ENCODE data around the gene KHDC4.
"Not testable (repeated sequence)": the region's sequence is repeated elsewhere in the genome, so short reads cannot be mapped to it uniquely, and the experiment has no call there.

The KHDC4 gene

GRCh38 chr1:155940482-155940992, 6.3 kb upstream of the KHDC4 start:
- Mint-ChIP-seq H3K4me1 (ENCODE audit: low read depth) (peaks cover 82% of the 10 kb centered on the region), H3K27ac (peak overlapping the region; percentile 80), H3K36me3 (ENCODE audit: low read depth) (peaks cover 6% of the 10 kb centered on the region), H3K9me3 (no peaks in the 10 kb centered on the region), H3K4me3 (peak overlapping the region; percentile 1), H3K27me3 (no peaks in the 10 kb centered on the region)

DNA sequence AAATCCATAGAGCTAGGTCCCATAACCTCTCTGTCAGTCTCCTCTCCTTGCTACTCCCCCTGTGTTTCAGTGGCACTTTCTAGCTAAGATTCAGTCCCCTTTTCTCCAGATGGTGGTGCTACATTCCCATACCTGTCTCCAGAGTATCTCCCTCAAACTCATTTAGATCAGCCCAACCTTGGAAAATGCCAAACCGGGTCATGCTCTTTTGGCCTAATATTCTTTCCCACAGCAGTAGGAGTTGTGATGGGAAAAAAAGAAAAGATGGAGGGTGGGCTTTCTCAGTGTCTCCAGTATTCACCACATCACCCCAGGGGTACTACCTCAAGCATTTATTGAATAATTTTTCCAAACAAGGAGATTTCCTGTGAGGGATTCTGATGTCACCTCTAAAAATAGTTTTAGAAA, 4.0 kb upstream of the KHDC4 start:
- H3K27me3 Mint-ChIP-seq: no peaks in the 10 kb centered on the region
- H3K4me1 Mint-ChIP-seq (ENCODE audit: low read depth): peaks cover 63% of the 10 kb centered on the region
- H3K27ac Mint-ChIP-seq: peak overlapping the region; percentile 16
- H3K36me3 Mint-ChIP-seq (ENCODE audit: low read depth): no peaks in the 10 kb centered on the region
- no peak overlapping the region for H3K4me3 Mint-ChIP-seq
- no peaks in the 10 kb centered on the region for H3K9me3 Mint-ChIP-seq

DNA sequence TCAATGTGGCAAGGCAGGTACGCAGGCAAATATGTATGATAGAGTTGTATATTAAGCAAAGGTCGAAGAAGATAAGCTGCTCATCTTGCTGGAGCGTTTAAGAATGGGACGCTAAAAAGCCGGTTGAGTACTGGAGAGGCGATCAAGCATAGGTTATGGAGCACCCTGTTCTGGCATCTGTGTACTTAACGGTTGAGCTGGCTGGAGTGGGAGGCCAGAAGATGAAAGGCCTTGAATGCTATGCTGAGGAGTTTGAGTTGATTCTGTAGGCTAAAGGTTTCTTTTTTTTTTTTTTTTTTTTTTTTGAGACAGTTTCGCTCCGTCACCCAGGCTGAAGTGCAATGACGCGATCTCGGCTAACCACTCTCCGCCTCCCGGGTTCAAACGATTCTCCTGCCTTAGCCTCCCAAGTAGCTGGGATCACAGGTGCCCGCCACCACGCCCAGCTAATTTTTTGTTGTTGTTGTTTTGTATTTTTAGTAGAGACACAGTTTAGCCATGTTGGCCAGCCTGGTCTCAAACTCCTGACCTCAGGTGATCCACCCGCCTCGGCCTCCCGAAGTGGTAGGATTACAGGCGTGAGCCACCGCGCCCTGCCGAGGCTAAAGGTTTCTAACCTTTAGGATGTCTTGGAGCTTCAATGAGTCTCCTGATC, 850 bp upstream of the KHDC4 start:
- Mint-ChIP-seq H3K4me1 (ENCODE audit: low read depth) (peaks cover 63% of the 10 kb centered on the region), H3K27me3 (no peaks in the 10 kb centered on the region), H3K36me3 (ENCODE audit: low read depth) (peaks cover 21% of the 10 kb centered on the region), H3K27ac (no peak overlapping the region), H3K9me3 (no peaks in the 10 kb centered on the region), H3K4me3 (no peak overlapping the region)

DNA sequence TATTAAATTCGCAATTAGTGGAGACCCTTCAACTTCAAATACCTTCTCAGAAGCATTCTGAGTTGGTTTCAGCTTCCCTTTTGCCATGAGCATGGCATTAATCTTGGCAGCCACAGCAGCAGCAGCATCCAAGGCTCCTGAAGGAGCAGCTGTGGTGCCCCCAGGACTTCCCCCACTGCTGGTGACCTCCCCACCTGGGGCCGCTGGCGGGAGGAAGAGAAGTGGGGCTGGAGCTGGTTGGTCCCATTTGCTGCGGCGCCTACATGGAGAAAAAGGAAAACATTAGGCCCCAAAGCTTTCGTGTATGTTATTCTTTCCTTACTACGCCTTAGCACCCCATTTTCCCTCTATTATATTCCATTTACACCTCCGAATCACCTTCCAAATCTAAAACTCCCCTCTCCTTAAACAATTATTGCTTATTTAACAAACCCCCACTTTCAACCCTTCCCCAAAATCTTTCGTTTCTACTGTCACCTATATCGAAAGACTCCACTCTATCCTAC, 569 bp downstream of the KHDC4 start:
- Mint-ChIP-seq H3K27ac (no peak overlapping the region), H3K36me3 (ENCODE audit: low read depth) (peaks cover 32% of the 10 kb centered on the region), H3K9me3 (no peaks in the 10 kb centered on the region), H3K4me3 (no peak overlapping the region), H3K4me1 (ENCODE audit: low read depth) (peaks cover 59% of the 10 kb centered on the region), H3K27me3 (no peaks in the 10 kb centered on the region)

DNA sequence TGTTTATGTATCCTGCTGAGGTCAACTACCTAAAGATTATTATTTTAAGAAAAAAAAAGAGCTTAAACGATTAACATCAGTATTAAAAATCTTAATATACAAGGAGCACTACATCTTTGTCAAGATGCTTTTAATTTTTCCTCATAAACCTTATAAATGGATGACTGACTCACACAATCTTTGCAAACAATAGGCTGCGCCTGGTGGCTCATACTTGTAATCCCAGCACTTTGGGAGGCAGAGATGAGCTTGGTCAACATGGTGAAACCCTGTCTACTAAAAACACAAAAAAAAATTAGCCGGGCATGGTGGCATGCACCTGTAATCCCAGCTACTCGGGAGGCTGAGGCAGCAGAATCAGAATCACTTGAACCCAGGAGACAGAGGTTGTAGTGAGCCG, 1.7 kb downstream of the KHDC4 start:
- peak overlapping the region; percentile 45 for H3K27ac Mint-ChIP-seq
- H3K4me3 Mint-ChIP-seq: no peak overlapping the region
- H3K9me3 Mint-ChIP-seq: no peaks in the 10 kb centered on the region
- no peaks in the 10 kb centered on the region for H3K27me3 Mint-ChIP-seq
- H3K36me3 Mint-ChIP-seq (ENCODE audit: low read depth): peaks cover 41% of the 10 kb centered on the region
- peaks cover 48% of the 10 kb centered on the region for H3K4me1 Mint-ChIP-seq (ENCODE audit: low read depth)

DNA sequence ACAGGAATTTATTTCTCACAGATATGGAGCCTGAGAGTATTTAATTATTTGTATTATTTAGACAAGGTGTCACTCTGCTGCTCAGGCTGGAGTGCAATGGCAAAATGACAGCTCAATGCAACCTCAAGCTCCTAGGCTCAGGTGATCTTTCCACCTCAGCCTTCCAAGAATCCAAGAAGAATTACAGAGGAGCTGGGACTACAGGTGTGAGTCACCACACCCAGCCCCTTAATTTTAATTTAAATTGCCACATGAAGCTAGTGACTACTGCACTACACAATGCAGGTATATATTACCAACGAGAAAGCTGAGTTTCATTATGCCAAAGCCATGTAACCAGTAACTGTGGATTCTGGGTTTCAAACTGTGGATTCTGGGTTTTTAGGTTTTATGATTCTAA, 2.1 kb downstream of the KHDC4 start:
- H3K4me3 Mint-ChIP-seq: no peak overlapping the region

GRCh38 chr1:155931332-155932038, 2.7 kb downstream of the KHDC4 start:
- peaks cover 51% of the 10 kb centered on the region for H3K36me3 Mint-ChIP-seq (ENCODE audit: low read depth)

More for the DNA sequence above, 2.1 kb downstream of the KHDC4 start:
- Mint-ChIP-seq H3K27ac (no peak overlapping the region), H3K27me3 (no peaks in the 10 kb centered on the region), H3K9me3 (no peaks in the 10 kb centered on the region), H3K4me1 (ENCODE audit: low read depth) (peaks cover 48% of the 10 kb centered on the region), H3K36me3 (ENCODE audit: low read depth) (peaks cover 45% of the 10 kb centered on the region)

GRCh38 chr1:155930725-155931124, 3.5 kb downstream of the KHDC4 start:
- not testable (repeated sequence) for H3K4me3 Mint-ChIP-seq, H3K9me3 Mint-ChIP-seq, H3K27me3 Mint-ChIP-seq
- H3K27ac Mint-ChIP-seq: peak overlapping the region; percentile 78
- H3K36me3 Mint-ChIP-seq (ENCODE audit: low read depth): peaks cover 58% of the 10 kb centered on the region
- peaks cover 42% of the 10 kb centered on the region for H3K4me1 Mint-ChIP-seq (ENCODE audit: low read depth)

More at GRCh38 chr1:155931332-155932038, 2.7 kb downstream of the KHDC4 start:
- H3K4me3 Mint-ChIP-seq: no peak overlapping the region
- no peaks in the 10 kb centered on the region for H3K9me3 Mint-ChIP-seq
- H3K4me1 Mint-ChIP-seq (ENCODE audit: low read depth): peaks cover 48% of the 10 kb centered on the region
- no peaks in the 10 kb centered on the region for H3K27me3 Mint-ChIP-seq
- H3K27ac Mint-ChIP-seq: peak overlapping the region; percentile 78

DNA sequence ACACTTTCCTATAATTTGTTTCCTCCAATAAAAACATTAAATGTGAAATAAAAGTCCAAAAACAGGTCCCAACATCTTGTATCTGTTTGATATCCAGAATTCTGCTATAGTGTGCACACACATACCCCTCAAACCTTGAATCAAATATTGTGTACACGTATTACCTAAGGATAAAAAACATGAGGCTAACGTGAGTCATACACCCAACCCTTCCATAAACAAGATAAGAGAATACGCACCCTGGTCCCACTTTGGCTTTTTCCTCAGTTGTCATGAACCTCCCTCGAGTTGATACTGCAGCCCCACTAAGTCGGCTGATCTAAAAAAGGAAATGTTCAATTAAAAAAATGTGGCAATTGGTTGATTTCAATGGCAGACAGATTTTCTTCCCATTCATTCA, 5.2 kb downstream of the KHDC4 start:
- peaks cover 42% of the 10 kb centered on the region for H3K4me1 Mint-ChIP-seq (ENCODE audit: low read depth)
- H3K27me3 Mint-ChIP-seq: no peaks in the 10 kb centered on the region
- no peak overlapping the region for H3K4me3 Mint-ChIP-seq
- H3K9me3 Mint-ChIP-seq: no peaks in the 10 kb centered on the region
- peaks cover 70% of the 10 kb centered on the region for H3K36me3 Mint-ChIP-seq (ENCODE audit: low read depth)
- no peak overlapping the region for H3K27ac Mint-ChIP-seq

DNA sequence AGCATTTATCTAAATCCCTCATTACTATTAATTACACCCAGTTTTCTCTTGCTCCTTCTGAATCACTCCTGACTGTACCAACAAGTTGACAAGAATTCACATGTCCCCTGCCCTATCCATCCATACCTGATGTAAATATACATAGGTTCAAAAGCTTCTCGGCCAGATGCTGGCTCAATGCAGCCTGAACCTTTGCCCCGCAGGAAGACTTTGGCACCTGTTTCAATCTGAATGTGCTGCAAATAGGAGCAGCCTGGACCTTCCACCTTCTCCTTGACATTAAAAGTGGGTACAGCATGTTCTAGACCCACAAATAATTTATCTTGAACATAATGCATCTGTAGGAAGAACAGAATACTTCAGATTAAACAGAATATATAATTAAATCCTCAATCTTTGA, 8.7 kb downstream of the KHDC4 start:
- Mint-ChIP-seq H3K27ac (no peak overlapping the region), H3K27me3 (no peaks in the 10 kb centered on the region), H3K4me3 (no peak overlapping the region), H3K9me3 (no peaks in the 10 kb centered on the region), H3K36me3 (ENCODE audit: low read depth) (peaks cover 84% of the 10 kb centered on the region), H3K4me1 (ENCODE audit: low read depth) (peaks cover 12% of the 10 kb centered on the region)

DNA sequence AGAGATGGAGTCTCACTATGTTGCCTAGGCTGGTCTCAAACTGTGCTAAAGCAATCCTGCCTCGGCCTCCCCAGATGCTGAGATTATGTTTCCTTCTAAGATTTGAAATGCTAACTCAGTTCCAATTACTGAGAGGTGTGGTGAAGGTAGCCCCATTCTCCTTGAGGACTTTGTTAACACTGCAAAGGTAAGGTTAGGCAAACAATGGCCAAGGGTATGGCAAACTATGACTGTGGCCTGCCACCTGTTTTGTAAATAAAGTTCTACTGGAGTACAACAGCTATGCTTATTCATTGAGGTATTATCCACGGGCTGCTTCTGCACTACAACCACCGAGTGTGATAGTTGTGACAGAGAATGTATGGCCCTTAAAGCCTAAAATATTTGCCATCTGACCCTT, 13.5 kb downstream of the KHDC4 start:
- H3K4me1 Mint-ChIP-seq (ENCODE audit: low read depth): no peaks in the 10 kb centered on the region
- H3K27ac Mint-ChIP-seq: no peak overlapping the region
- peaks cover 79% of the 10 kb centered on the region for H3K36me3 Mint-ChIP-seq (ENCODE audit: low read depth)
- no peaks in the 10 kb centered on the region for H3K27me3 Mint-ChIP-seq
- H3K9me3 Mint-ChIP-seq: no peaks in the 10 kb centered on the region
- no peak overlapping the region for H3K4me3 Mint-ChIP-seq

DNA sequence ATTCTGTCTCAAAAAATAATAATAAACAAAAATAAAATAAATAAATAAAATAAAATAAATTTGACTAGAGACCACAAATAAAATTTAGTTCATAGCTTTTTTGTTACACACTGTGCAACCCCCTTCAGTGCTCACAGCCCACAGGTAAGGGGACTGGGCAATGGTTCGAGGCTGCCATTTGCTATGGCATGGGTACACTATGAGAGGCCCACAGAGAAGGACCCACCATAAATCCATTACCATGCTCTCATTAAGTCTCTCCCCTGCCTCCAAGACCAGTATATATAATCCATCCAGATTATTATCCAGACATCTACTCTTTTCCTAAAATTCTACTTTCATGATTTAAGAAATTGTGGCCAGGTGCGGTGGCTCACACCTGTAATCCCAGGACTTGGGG, 14.4 kb downstream of the KHDC4 start:
- no peak overlapping the region for H3K4me3 Mint-ChIP-seq
- H3K4me1 Mint-ChIP-seq (ENCODE audit: low read depth): no peaks in the 10 kb centered on the region
- no peak overlapping the region for H3K27ac Mint-ChIP-seq
- no peaks in the 10 kb centered on the region for H3K27me3 Mint-ChIP-seq
- H3K36me3 Mint-ChIP-seq (ENCODE audit: low read depth): peaks cover 79% of the 10 kb centered on the region
- no peaks in the 10 kb centered on the region for H3K9me3 Mint-ChIP-seq

DNA sequence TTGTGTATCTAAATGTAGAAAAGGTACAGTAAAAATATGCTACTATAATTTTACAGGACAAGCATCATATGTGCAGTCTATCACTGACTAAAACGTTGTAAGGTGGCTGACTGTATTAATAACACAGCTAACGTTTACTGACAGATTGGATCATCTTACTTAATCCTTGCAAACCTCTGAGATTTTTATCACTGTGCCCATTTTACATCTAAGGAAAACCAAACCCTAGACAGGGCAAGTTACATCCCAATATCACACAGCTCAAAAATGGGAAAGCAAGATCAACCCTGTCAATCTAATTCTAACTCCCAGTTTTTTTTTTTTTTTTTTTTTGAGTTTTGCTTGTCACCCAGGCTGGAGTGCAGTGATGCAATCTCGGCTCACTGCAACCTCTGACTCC, 15.6 kb downstream of the KHDC4 start:
- Mint-ChIP-seq H3K36me3 (ENCODE audit: low read depth) (peaks cover 80% of the 10 kb centered on the region), H3K27ac (no peak overlapping the region), H3K4me3 (no peak overlapping the region), H3K4me1 (ENCODE audit: low read depth) (no peaks in the 10 kb centered on the region), H3K27me3 (no peaks in the 10 kb centered on the region), H3K9me3 (no peaks in the 10 kb centered on the region)

DNA sequence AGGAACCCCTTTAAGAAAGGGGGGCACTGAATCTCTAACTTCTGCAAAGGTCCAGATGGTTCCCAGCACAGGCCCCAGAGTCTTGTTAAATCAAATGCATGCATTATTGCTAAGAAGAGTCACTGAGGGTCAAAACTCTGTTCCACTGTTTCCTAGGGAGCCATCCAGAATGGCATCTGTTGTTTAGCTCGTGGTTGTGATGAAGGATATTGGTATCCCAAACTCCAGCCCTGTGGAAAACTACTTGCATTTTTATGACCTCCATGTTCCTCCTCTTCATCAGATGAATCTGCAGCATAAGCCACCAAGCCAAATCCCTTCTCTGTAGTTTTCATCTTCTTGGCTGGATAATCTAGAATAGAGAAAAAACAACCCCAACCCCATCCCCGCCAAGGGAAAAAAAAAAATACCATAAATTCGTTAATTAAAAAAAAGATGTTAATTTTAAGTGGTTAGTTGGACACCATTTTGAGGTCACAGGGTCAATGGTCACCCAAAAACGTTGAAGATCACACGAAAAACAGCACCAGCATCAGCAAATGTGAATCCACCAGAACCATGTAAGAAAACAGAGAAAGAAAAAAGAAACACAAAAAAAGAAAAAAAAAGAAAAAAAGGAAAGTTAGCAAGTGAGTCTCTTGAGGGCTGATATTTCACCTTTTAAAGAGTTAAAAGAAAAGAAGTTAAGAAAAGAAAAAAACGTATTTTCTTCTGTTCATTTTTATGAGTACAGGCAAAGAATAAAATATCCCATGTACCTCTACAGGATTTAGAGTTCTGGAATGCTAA, 20.1 kb downstream of the KHDC4 start:
- Mint-ChIP-seq H3K9me3 (no peaks in the 10 kb centered on the region), H3K27me3 (no peaks in the 10 kb centered on the region), H3K4me1 (ENCODE audit: low read depth) (peaks cover 26% of the 10 kb centered on the region), H3K36me3 (ENCODE audit: low read depth) (peaks cover 80% of the 10 kb centered on the region), H3K4me3 (no peak overlapping the region), H3K27ac (peak overlapping the region; percentile 63)

DNA sequence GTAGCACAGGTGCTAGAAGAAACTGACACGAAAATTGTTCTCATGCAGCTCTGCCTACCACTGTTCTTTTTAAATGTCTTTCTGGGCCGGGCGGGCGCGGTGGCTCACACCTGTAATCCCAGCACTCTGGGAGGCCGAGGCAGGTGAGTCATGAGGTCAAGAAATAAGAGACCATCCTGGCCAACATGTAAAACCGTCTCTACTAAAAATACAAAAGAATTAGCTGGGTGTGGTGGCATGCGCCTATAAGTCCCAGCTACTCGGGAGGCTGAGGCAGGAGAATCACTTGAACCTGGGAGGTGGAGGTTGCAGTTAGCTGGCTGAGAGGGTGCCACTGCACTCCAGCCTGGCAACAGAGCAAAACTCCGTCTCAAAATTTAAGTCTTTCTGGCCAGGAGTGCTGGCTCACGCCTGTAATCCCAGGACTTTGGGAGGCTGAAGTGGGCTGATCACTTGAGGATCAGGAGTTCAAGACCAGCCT, 22.1 kb downstream of the KHDC4 start:
- no peaks in the 10 kb centered on the region for H3K27me3 Mint-ChIP-seq
- H3K36me3 Mint-ChIP-seq (ENCODE audit: low read depth): peaks cover 81% of the 10 kb centered on the region
- H3K4me3 Mint-ChIP-seq: peak overlapping the region; percentile 82
- peaks cover 26% of the 10 kb centered on the region for H3K4me1 Mint-ChIP-seq (ENCODE audit: low read depth)
- H3K27ac Mint-ChIP-seq: peak overlapping the region; percentile 94
- H3K9me3 Mint-ChIP-seq: no peaks in the 10 kb centered on the region

Measured in stimulated activated naive CD8-positive, alpha-beta T cell treated with anti-CD3 and anti-CD28 coated beads, Interleukin-15, Interleukin-2, amounts not matched to agents 100 ng/mL and 50 ng/mL, for 24 hours (primary cell).